GM13977 (cell line): Measurements from ENCODE around the gene MAD1L1.
"Not testable (repeated sequence)": the region's sequence is repeated elsewhere in the genome, so short reads cannot be mapped to it uniquely, and the experiment has no call there.

ENCODE experiments used
- DNase-seq: peaks from one replicate; pipeline ENCODE4 v3.0.0; 2012; ENCODE audit warnings: low spot score
- in situ Hi-C: fragments of 300-500 bp; cut with MboI; formaldehyde crosslinking; loops from one replicate; pipeline ENCODE4 v1.12.0; 2022; ENCODE audit warnings: low sequenced_read_pairs, low pct_unique_long_range_greater_than_20kb, mixed read lengths, inconsistent platforms; ENCODE audit not compliant: unreplicated experiment
- TF ChIP-seq, protein P1 (sequence below): IDR thresholded peaks from 2 replicates; pipeline ENCODE4 v1.5.1; 2012; ENCODE audit warnings: mild to moderate bottlenecking, control low read depth; ENCODE audit not compliant: insufficient read depth; ENCODE audit errors: extremely low read depth, missing control alignments

The MAD1L1 gene

GRCh38 chr7:2037301-2037807, 195.4 kb downstream of the MAD1L1 start:
- TF ChIP-seq, protein P1, sequence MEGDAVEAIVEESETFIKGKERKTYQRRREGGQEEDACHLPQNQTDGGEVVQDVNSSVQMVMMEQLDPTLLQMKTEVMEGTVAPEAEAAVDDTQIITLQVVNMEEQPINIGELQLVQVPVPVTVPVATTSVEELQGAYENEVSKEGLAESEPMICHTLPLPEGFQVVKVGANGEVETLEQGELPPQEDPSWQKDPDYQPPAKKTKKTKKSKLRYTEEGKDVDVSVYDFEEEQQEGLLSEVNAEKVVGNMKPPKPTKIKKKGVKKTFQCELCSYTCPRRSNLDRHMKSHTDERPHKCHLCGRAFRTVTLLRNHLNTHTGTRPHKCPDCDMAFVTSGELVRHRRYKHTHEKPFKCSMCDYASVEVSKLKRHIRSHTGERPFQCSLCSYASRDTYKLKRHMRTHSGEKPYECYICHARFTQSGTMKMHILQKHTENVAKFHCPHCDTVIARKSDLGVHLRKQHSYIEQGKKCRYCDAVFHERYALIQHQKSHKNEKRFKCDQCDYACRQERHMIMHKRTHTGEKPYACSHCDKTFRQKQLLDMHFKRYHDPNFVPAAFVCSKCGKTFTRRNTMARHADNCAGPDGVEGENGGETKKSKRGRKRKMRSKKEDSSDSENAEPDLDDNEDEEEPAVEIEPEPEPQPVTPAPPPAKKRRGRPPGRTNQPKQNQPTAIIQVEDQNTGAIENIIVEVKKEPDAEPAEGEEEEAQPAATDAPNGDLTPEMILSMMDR: no peak
- no peak for DNase-seq
- in situ Hi-C loops: no loop called here

GRCh38 chr7:2036786-2037185, 196.0 kb downstream of the MAD1L1 start:
- DNase-seq: no peak
- in situ Hi-C loops: no loop called here
- TF ChIP-seq, protein P1: no peak

- in situ Hi-C loops, DNase-seq: not testable (repeated sequence)
Observed at GRCh38 chr7:2036201-2036600, 196.5 kb downstream of the MAD1L1 start.

GRCh38 chr7:2034291-2035201, 198.2 kb downstream of the MAD1L1 start:
- TF ChIP-seq, protein P1: no peak
- in situ Hi-C loops: no loop called here
- no peak for DNase-seq

- in situ Hi-C loops: no loop called here
- TF ChIP-seq, protein P1: no peak
- DNase-seq: no peak
Observed at GRCh38 chr7:2033586-2034135, 199.1 kb downstream of the MAD1L1 start.

DNA sequence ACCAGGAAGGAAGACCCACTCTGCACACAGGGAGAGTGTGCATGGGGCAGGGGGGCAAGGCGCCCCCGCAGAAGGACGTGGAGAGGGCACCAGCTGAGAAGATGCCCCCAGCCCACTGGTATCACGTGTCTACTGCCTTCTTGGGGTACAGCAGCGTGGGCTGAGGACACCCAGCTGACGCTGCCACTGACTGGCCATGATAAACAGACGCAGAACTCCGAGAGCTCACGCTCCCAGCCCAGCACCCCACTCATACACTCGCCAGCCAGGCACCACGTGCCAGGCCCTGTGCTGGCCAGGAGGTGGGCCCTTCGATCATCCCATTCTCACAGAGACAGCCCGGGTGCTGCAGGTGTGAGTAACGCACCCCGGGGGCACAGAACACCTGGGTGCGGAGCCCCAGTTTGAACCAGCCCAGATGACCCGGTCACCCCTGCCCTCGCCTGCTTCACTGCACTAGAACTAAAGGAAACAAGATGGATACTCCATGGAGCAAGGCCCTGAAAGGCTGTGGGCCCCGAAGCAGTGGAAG, 199.8 kb downstream of the MAD1L1 start:
- TF ChIP-seq, protein P1: no peak
- in situ Hi-C loops: no loop called here
- no peak for DNase-seq
